SH-SY5Y (cell line): Measurements from ENCODE around the gene SOX6.

Experiments used
- GATA2 ChIP-seq: IDR thresholded peaks from 2 replicates; pipeline ENCODE4 v1.6.1; 2011; ENCODE audit warnings: mild to moderate bottlenecking, low read depth, low read length
- GATA3 ChIP-seq: IDR thresholded peaks from 2 replicates; pipeline ENCODE4 v1.6.1; 2011; ENCODE audit warnings: low read depth, mild to moderate bottlenecking, low read length, moderate library complexity

DNA sequence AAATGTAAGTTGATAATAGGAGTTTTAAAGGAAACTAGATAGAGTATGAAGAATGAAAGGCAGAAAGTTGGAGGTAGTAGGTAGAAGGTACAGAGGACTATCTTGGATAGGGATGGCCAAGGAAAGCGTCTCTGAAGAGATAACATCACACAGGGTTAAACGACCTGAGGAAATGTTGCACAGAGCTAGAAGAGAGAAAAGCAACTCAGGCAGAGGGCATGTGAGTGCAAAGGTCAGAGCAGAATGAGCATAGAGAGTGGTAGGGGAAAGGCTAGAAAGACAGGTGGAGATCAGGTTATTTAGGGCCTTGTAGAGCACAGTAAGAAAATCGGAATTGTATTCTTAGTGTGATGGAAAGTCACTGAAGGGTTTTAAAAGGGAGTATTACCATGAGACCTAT lies 232.0 kb downstream of the SOX6 start:
- TF ChIP-seq GATA2 (no peak), GATA3 (no peak)
